ENCODE measurements around the gene HIP1.
"Not testable (repeated sequence)": the region's sequence is repeated elsewhere in the genome, so short reads cannot be mapped to it uniquely, and the experiment has no call there.

The HIP1 gene

DNA sequence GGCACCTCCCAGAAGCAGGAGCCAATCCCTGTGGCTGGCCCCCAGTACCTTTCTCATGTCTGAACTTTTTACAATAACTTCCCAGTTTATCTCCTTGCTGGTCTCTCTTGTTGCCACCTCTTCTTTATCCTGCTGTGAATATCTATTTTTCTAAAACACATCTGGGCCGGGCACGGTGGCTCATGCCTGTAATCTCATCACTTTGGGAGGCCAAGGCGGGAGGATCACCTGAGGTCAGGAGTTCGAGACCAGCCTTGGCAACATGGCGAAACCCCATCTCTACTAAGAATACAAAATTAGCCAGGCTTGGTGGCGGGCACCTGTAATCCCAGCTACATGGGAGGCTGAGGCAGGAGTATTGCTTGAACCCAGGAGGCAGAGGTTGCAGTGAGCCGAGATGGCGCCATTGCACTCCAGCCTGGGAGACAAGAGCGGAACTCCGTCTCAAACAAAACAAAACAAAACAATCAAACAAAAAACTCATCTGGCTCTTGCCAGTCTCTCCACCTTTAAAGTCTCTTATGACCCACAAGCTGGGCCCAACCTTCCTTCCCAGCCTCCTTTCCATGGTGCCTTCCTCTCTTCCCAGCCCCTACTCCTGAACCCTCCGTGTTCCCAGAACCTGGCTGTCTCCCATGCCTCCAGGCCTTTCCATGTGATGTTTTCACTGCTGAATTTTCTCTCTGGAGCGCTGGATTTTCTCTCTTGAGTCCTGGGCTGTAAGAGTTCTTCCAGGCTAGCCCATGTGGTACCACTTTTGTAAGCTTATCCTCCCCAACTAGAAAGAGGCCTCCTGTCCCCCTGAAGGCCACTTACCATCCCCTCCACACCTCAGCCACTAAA is 51.3 kb downstream of the HIP1 start:
- in situ Hi-C loops (cut with MboI; ENCODE audit: low sequenced_read_pairs) = no loop called here

DNA sequence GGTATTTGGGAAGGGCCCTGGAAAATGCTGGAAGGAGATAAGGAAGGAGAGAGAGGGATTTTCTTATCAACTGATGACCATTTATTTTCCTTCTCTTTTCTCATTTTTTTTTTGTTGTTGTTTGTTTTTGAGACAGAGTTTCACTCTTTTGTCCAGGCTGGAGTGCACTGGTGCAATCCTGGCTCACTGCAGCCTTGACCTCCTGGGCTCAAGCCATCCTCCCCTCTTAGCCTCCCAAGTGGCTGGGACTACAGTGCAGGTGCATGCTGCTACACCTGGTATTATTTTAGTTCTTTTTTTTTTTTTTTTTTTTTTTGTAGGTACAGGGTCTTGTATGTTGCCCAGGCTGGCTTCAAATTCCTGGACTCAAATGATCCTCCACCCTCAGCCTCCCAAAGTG is 52.2 kb downstream of the HIP1 start:
- in situ Hi-C loops (cut with MboI; ENCODE audit: low sequenced_read_pairs) = no loop called here

- in situ Hi-C loops (cut with MboI; ENCODE audit: low sequenced_read_pairs) = not testable (repeated sequence)
These were observed 56.7 kb downstream of the HIP1 start for GRCh38 chr7:75682052-75682451.

- in situ Hi-C loops (cut with MboI; ENCODE audit: low sequenced_read_pairs) = no loop called here
These were observed 59.7 kb downstream of the HIP1 start for GRCh38 chr7:75679060-75679459.

DNA sequence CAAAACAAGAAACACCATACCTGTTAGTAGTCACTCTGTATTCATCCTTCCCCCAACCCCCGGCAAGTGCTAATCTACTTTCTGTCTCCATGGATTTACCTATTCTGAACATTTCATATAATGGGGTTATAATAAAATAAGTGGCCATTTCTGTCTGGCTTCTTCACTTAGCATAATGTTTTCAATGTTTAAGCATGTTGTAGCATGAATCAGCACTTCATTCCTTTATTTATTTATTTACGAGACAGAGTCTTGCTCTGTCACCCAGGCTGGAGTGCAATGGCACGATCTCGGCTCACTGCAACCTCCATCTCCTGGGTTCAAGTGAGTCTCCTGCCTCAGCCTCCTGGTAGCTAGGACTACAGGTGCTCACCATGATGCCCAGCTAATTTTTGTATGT is 69.2 kb downstream of the HIP1 start:
- in situ Hi-C loops (cut with MboI; ENCODE audit: low sequenced_read_pairs) = no loop called here

- in situ Hi-C loops (cut with MboI; ENCODE audit: low sequenced_read_pairs) = no loop called here
These were observed 70.8 kb downstream of the HIP1 start for GRCh38 chr7:75667938-75668337.

GRCh38 chr7:75663302-75663907 is 75.3 kb downstream of the HIP1 start:
- in situ Hi-C loops (cut with MboI; ENCODE audit: low sequenced_read_pairs) = no loop called here

GRCh38 chr7:75662579-75663301 is 76.0 kb downstream of the HIP1 start:
- in situ Hi-C loops (cut with MboI; ENCODE audit: low sequenced_read_pairs) = no loop called here

- in situ Hi-C loops (cut with MboI; ENCODE audit: low sequenced_read_pairs) = no loop called here
These were observed 78.0 kb downstream of the HIP1 start for GRCh38 chr7:75660566-75661215.

GRCh38 chr7:75658802-75659201 is 79.9 kb downstream of the HIP1 start:
- in situ Hi-C loops (cut with MboI; ENCODE audit: low sequenced_read_pairs) = no loop called here

DNA sequence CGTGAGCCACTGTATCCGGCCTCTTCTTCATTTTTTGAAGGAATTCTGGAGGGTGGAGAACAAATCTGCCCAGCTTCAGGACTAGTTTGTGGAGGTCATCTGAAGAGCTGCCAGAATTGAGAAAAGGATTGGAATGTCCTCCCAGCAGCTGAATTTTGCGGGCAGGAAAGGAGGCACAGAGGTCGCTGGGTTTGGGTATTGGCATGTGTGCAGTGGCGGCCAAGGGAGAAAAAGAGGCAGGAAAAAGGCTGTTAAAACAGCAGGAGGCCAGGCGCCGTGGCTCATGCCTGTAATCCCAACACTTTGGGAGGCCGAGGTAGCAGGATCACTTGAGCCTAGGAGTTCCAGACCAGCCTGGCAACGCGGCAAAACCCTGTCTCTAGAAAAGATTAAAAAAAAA is 80.4 kb downstream of the HIP1 start:
- in situ Hi-C loops (cut with MboI; ENCODE audit: low sequenced_read_pairs) = no loop called here

DNA sequence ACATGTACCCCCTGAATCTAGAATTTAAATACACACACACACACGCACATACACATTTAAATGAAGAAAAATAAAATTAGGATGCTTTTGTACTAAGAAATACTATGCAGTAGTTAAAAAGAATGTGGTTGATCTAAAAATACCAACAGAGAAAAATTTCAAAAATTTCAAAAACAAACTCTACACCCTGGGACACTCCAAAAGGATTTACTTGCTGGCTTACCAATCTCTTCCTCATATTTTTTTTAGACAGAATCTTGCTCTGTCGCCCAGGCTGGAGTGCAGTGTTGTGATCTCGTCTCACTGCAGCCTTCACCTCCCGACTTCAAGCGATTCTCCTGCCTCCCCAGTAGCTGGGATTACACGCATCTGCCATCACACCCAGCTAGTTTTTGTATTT is 80.9 kb downstream of the HIP1 start:
- in situ Hi-C loops (cut with MboI; ENCODE audit: low sequenced_read_pairs) = no loop called here

DNA sequence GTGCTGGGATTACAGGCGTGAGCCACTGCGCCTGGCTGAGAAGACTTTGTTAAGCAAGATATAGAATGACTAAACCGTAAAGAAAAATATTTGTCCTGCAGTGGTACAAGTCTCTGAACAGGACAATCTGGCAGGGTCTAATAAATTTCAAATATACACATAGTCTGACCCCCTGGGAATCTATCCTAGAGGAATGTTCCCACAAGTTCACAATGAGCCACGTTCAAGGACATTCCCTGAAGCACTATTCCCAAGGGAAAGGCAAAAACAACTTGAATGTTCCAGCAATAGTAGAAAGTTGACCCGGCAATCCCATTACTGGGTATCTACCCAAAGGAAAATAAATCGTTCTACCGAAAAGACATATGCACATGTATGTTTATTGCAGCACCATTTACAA is 82.0 kb downstream of the HIP1 start:
- in situ Hi-C loops (cut with MboI; ENCODE audit: low sequenced_read_pairs) = no loop called here

DNA sequence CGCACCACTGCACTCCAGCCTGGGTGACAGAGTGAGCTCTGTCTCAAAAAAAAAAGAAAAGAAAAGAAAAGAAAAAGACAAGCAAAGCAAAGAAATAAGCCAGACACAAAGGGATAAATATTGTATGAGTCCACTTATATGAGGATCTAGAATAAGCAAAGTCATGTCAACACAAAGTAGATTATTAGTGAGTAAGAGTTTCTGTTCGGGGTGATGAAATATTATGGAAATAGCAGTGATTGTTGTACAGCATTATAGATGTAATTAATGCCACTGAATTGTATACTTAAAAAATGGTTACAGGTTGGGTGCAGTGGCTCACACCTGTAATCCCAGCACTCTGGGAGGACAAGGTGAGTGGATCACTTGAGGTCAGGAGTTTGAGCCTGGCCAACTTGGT is 83.2 kb downstream of the HIP1 start:
- in situ Hi-C loops (cut with MboI; ENCODE audit: low sequenced_read_pairs) = no loop called here

GRCh38 chr7:75654855-75655254 is 83.9 kb downstream of the HIP1 start:
- in situ Hi-C loops (cut with MboI; ENCODE audit: low sequenced_read_pairs) = no loop called here

GRCh38 chr7:75653651-75654050 is 85.1 kb downstream of the HIP1 start:
- in situ Hi-C loops (cut with MboI; ENCODE audit: low sequenced_read_pairs) = no loop called here

DNA sequence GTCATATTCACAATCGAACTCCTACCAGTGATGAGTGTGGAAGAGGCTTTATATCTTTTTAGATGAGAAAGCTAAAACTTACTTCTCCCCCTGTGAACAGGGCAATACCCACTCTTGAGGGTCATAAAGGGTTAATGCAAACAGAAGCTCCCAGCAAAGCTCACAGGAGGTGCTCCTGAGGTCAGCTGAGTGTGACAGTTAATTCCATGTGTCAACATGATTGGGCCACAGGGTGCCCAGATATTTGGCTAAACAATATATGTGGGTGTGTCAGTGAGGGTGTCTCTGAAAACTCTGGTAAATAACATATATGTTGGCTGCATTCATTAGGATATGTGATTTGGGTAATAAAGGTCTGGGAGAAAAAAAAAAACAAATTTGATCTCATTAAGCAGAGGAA is 86.0 kb downstream of the HIP1 start:
- in situ Hi-C loops (cut with MboI; ENCODE audit: low sequenced_read_pairs) = no loop called here

DNA sequence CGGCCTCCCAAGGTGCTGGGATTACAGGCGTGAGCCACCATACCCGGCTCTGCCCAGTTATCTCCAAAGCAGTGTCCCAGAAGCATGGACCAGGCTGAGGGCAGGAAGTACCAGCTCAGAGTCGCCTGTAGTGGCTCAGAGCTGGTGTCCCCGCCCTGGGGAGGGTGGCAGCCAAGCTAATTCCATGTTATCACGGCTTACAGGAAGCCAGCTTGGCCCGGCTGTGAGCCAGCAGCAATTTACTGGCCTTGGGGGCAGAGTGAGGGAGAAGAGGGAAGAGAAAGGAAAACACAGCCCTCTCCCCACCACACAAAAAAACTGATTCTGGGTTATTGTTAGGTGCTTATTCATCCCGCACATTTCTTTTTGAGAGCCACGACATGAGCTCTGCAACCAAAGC is 88.1 kb downstream of the HIP1 start:
- in situ Hi-C loops (cut with MboI; ENCODE audit: low sequenced_read_pairs) = no loop called here

GRCh38 chr7:75650062-75650461 is 88.7 kb downstream of the HIP1 start:
- in situ Hi-C loops (cut with MboI; ENCODE audit: low sequenced_read_pairs) = no loop called here

GRCh38 chr7:75649462-75649861 is 89.3 kb downstream of the HIP1 start:
- in situ Hi-C loops (cut with MboI; ENCODE audit: low sequenced_read_pairs) = no loop called here

DNA sequence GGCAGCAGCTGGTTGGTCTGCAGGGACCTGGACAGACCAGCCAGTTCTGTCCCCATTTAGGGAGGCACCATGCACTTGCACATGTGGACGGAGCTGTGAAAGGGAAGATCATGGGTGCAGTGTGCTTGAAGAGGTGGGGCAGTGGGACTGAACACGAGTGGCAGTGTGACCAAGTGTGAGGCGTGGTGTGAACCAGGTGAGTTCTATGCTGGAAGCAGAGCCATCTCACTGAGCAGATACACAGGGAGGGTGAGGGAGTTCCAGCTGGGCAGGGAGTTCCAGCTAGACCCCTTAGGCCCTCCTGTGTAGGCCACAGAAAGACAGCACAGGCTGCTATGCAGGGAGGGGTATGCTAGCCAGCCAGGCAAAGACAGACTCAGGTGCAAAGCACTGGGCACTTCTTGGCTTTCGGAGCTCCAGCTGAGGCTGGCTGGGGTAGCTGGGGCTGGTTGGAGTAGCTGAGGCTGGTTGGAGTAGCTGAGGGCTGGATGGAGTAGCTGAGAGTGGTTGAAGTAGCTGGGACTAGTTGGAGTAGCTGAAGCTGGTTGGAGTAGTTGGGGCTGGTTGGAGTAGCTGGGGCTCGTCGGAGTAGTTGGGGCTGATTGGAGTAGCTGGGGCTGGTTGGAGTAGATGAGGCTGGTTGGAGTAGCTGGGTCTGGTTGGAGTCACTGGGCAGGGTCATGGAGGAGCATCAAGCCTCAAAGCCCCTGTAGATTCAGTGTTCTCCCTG is 90.9 kb downstream of the HIP1 start:
- in situ Hi-C loops (cut with MboI; ENCODE audit: low sequenced_read_pairs) = no loop called here

Measured in HL-60/S4 treated with phorbol 12-myristate 13-acetate at 8.2 ng/mL for 4 days and 3 days (cell line).